WERI-Rb-1 (cell line): ENCODE data around the gene PIM3.
A peak's percentile ranks its signal among the peaks of the same experiment; 100 is the strongest.

ENCODE experiments used
- DNase-seq: peaks from one replicate; pipeline ENCODE4 v3.0.0-alpha.2; 2020
- H3K27ac ChIP-seq: fragments of 250-450 bp; sonication (Bioruptor Pico); 2 replicates; pipeline ENCODE4 v1.5.1; 2020; ENCODE audit warnings: mild to moderate bottlenecking, moderate library complexity
- H3K27me3 ChIP-seq: fragments of 250-450 bp; sonication (Bioruptor Pico); 2 replicates; pipeline ENCODE4 v1.5.1; 2021; ENCODE audit warnings: mild to moderate bottlenecking, low read depth, moderate library complexity; ENCODE audit not compliant: insufficient read depth, severe bottlenecking
- H3K36me3 ChIP-seq: fragments of 250-450 bp; sonication (Bioruptor Pico); 2 replicates; pipeline ENCODE4 v1.5.1; 2020; ENCODE audit warnings: mild to moderate bottlenecking, moderate library complexity
- H3K4me3 ChIP-seq: 2 replicates; pipeline ENCODE4 v1.5.1; 2011; ENCODE audit warnings: low read depth, mild to moderate bottlenecking, control low read depth, low read length
- H3K9me3 ChIP-seq: fragments of 250-450 bp; sonication (Bioruptor Pico); 2 replicates; pipeline ENCODE4 v1.5.1; 2021; ENCODE audit warnings: mild to moderate bottlenecking, moderate library complexity; ENCODE audit not compliant: severe bottlenecking
- CTCF ChIP-seq: IDR thresholded peaks from 2 replicates; pipeline ENCODE4 v1.5.1; 2011; ENCODE audit warnings: low read depth, mild to moderate bottlenecking, control low read depth, inconsistent platforms, low read length

Gene PIM3

DNA sequence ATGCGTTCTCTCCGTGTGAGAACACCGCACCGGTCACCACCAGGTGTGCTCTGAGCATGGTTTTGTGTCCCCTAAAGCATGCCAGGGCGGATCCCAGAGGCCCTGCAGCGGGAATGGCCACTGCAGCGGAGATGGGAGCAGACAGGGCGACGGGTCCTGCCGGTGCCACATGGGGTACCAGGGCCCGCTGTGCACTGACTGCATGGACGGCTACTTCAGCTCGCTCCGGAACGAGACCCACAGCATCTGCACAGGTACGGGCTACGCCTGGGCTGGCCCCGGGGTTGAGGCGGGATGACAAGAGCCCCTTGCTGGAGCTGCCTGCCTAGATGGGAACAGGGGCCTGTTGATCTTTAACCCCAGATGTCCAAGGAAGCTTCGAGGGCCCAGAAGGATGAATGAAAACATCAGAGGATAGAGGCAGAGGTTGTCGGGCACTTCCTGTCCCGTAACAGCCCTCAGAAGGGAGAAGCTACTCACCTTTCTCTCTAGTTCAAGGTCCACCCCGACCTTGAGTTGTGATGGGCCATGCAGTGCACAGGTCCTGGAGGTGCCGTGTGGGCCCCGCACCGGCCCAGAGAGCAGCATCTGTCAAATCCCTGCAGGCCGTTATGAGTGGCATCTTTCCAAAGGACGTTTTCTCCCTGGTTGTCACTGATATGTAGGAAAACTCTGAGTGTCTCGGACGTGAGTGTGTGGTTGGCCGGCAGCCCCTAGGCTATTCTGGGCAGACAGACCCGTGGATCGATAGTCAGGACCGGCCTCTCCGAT lies 38.9 kb upstream of the PIM3 start:
- no peak overlapping the region for H3K27ac ChIP-seq

GRCh38 chr22:49922484-49922883 lies 38.1 kb upstream of the PIM3 start:
- peaks cover 20% of the 10 kb centered on the region; the same call in 1 of the 2 replicates for H3K36me3 ChIP-seq
- no peaks in the 10 kb centered on the region for H3K27me3 ChIP-seq
- TF ChIP-seq CTCF = no peak
- H3K9me3 ChIP-seq = no peaks in the 10 kb centered on the region
- no peak for DNase-seq
- H3K4me3 ChIP-seq = no peak overlapping the region
- no peak overlapping the region for H3K27ac ChIP-seq

More for the DNA sequence above, 38.9 kb upstream of the PIM3 start:
- DNase-seq = no peak
- no peak for TF ChIP-seq CTCF
- Histone ChIP-seq H3K27me3 (no peaks in the 10 kb centered on the region), H3K9me3 (no peaks in the 10 kb centered on the region), H3K4me3 (no peak overlapping the region), H3K36me3 (peaks cover 17% of the 10 kb centered on the region; the same call in 1 of the 2 replicates)

DNA sequence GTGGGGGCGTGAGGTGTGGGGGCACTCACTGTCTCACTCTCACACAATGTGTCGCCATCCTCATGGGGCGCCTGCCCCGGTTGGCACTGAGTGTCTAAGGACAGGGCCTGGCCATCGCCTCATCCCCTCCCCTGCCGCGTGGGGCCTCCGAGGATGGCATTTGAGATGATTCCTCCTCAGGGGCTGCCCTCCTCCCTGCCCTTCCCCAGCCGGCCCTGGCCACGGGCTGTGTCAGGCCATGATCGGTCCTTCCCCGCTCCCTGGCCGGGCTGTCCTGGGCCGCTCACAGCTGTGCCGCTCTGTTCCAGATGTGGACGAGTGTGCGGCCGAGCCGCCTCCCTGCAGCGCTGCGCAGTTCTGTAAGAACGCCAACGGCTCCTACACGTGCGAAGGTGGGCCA lies 37.6 kb upstream of the PIM3 start:
- Histone ChIP-seq H3K27ac (no peak overlapping the region), H3K4me3 (no peak overlapping the region)
- TF ChIP-seq CTCF = no peak

DNA sequence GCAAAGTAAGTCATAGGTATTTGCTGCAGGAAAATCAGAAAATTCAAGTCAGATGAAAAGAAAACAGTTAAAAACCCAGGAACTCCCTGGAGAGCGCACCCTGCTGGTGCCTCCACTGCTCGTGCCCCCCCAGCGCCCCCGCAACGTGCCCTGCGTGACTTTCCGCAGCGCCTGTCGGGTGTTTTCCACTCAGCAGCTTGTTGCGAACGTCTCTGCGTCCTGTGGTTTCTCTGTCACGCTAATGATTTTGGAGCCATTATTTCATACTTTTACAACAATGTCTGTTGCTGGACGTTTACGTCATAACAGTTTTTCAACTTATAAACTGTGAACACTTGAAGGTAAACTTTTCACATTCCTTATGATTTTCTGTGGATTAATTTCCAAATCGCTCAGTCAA lies 37.1 kb upstream of the PIM3 start:
- Histone ChIP-seq H3K27ac (no peak overlapping the region), H3K36me3 (peaks cover 20% of the 10 kb centered on the region; the same call in 1 of the 2 replicates), H3K27me3 (no peaks in the 10 kb centered on the region), H3K4me3 (no peak overlapping the region), H3K9me3 (no peaks in the 10 kb centered on the region)
- no peak for DNase-seq
- TF ChIP-seq CTCF = 0 out of 2 replicates have a peak, but pooled peaks have one; percentile 21

More for the DNA sequence above, 37.6 kb upstream of the PIM3 start:
- Histone ChIP-seq H3K27me3 (no peaks in the 10 kb centered on the region), H3K9me3 (no peaks in the 10 kb centered on the region), H3K36me3 (peaks cover 20% of the 10 kb centered on the region; the same call in 1 of the 2 replicates)
- DNase-seq = no peak

DNA sequence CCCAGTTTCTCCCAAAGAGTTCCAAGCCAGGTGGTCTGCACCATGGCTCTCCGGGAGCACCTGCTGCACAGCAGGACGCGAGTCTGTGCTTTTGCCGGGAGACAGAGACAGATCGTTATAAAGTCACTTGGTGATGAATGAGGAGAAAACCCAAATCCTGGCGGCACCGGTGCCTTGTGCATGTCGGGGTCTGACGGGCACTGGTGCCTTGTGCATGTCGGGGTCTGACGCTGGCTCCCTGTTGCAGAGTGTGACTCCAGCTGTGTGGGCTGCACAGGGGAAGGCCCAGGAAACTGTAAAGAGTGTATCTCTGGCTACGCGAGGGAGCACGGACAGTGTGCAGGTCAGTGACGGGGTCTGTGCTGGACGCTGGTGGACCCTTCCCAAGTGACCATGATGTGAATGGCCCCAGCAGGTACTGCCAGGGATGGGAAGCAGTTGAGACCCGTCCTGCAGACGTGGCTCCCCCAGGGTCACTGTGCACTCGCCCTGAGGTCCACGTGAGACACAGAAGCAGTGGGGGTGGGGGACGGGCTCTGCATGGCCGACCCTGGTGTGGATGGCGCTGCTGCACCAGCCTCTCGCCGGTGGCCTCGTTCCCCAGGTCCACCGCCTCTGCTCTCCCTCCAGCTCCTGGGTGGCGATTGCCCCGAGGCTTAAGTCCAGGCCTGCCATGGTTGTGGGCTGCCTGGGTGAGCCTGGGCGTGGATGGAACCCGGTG lies 36.3 kb upstream of the PIM3 start:
- TF ChIP-seq CTCF = no peak
- H3K27me3 ChIP-seq = no peaks in the 10 kb centered on the region
- H3K27ac ChIP-seq = no peak overlapping the region
- H3K4me3 ChIP-seq = no peak overlapping the region
- peaks cover 20% of the 10 kb centered on the region; the same call in 1 of the 2 replicates for H3K36me3 ChIP-seq
- no peak for DNase-seq
- H3K9me3 ChIP-seq = no peaks in the 10 kb centered on the region
